Ammon's horn (tissue), 1 donor: ENCODE measurements around the gene CDC27.
"Not testable (repeated sequence)": the region's sequence is repeated elsewhere in the genome, so short reads cannot be mapped to it uniquely, and the experiment has no call there.

Source experiments
- DNase-seq: peaks from one replicate; pipeline ENCODE4 v3.0.0-alpha.2; 2016; ENCODE audit warnings: low spot score

The CDC27 gene

GRCh38 chr17:47070266-47070665, 118.8 kb downstream of the CDC27 start:
- DNase-seq = not testable (repeated sequence)
